Stimulated activated CD4-positive, alpha-beta T cell treated with anti-CD3 and anti-CD28 coated beads, Interleukin-2, amount 100 ng/mL, for 24 hours (primary cell): Measurements from ENCODE around the gene ELP5.

Experiments
- DNase-seq, 2 donors: peaks; one replicate each; pipeline ENCODE4 v3.0.0-alpha.2; 2020

The ELP5 gene

DNA sequence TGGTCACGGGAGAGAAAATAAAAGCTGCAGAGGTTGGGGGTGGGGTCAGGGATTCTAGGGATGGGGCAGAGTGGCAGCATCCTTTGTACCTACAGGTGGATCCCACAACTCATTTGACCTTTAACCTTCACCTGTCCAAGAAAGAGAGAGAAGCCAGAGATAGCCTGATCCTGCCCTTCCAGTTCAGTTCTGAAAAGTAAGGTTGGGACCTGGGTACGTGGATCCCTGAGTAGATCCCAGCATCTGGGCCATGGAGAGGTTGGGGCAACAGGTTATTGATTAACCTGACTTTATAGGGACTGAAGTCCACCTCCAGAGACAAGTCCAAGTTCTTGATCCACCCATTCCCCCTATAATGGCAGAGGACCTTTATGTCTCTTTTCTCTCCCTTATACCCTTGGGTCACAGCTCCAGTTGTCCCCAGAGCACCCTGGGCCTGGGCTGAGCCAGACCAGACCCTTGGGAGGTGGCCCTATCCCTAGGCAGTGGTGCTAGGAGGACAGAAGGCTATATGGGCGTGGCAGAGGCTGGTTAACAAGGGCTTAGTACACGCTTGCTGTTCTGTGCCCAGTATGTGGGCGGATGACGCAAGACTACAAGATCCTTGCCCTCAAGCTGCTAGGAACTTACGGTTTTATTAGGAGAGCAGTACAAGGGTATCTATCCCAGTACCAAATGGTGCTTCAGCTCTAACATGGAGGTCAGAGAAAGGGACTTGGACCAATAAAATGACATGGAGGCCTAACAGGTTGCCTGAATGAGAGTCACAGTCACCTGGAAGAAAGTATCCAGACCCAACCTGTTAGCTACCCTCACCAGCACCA, 6.9 kb downstream of the ELP5 start:
- no peak for DNase-seq

DNA sequence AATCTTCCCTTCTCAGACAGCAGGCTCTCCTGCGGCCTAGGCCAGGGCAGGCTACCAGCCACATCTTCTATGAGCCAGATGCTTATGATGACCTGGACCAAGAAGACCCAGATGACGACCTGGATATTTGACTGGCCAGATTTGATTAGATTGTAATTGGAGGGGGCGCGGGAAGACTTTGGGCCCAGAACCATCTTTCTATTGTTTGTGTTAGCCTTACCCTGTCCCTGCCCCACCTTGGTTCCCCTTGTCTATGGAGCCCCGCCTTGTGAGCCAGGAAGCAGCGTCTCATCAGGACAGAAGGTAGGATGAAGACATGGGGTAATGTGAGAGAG, 7.5 kb downstream of the ELP5 start:
- no peak for DNase-seq

DNA sequence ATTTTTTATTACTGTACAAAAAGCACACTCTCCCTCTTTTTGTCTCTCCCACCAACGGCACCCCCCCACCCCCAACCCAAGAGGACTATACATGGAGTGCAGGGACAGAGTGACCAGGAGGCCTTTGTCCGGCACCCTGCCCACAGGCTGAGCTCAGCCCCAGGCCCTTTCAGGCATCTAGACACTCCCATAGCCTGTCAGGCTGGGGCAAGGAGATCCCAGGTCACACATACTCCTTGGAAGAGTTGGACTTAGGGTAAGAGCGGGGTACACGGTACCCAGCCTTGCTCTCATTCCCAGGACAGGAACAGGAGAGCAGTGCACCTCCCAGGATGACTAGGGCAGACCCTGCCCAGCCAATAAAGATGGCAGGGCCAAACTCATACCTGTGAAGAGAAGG, 8.1 kb downstream of the ELP5 start:
- no peak for DNase-seq

DNA sequence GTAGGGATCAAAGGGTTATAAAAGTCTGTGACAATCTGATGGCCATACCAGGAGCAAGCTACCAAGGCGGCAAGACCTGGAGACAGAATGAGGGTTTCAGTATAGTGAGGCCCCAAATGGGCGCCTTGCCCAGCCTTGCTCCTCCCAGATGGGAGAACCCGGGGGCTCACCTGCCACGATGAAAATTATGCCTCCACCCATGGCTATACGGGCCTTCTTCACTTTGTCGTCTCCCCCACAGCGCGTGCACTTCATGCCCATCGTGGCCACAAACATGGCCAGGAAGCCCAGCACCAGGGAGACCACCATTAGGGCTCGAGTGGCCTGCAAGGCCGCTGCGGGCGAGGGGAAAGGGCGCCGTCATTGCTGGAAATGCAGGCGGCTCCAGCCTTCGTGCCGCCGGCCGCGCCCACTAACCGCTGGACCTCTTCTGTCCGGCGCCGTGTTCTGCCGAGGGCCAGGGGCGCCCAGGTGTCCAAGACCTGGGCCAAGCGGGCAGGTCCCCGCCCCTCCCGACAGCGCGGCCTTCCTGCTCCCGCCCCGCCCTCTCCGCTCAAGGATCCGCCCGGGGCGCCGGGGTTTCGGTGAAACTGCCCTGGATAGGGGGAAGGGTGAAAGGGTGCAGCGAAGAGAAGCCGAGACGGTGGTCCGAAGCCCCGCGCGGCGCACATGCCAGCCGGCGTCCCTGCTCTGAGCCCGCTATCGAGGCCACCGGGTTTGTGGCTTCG, 8.8 kb downstream of the ELP5 start:
- DNase-seq: peak in 1 of 2 donors; percentile 58

DNA sequence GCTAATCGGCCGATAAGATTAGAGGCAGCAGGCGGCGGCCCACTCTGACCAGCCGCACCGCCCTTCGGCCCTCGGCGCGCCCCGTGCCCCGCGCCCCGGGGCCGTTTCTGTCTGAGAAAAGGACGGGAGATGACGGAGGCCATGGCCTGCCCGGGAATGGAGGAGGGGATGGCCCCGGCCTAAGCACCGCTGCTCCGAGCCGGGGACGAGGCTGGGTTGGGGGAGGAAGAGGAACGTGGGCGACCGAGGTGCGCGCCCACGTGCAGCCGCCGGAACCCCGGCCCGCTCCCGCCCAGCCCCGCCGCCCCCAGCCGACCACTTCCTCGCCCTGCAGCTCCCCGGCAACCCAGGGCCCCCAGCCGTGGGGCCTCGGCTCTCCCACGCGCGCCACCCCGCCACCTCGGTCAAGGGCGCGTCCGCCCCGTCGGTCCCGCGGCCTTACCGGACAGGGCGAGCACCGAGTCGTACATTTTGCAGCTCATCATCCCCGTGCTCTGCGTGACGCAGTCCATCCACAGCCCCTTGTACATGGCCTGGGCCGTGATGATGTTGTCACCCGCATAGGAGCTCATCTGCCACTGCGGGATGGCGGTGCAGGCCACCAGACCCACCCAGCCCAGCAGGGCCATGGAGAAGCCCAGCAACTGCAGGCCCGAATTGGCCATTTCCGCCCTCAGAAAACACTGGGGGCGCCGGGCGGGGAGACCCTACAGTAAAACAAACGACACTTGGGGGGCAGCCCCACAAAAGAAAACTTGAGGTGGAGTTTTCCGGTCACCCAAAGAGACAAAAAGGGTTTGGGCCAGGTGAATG, 9.6 kb downstream of the ELP5 start:
- DNase-seq: peak in 1 of 2 donors; percentile 32

DNA sequence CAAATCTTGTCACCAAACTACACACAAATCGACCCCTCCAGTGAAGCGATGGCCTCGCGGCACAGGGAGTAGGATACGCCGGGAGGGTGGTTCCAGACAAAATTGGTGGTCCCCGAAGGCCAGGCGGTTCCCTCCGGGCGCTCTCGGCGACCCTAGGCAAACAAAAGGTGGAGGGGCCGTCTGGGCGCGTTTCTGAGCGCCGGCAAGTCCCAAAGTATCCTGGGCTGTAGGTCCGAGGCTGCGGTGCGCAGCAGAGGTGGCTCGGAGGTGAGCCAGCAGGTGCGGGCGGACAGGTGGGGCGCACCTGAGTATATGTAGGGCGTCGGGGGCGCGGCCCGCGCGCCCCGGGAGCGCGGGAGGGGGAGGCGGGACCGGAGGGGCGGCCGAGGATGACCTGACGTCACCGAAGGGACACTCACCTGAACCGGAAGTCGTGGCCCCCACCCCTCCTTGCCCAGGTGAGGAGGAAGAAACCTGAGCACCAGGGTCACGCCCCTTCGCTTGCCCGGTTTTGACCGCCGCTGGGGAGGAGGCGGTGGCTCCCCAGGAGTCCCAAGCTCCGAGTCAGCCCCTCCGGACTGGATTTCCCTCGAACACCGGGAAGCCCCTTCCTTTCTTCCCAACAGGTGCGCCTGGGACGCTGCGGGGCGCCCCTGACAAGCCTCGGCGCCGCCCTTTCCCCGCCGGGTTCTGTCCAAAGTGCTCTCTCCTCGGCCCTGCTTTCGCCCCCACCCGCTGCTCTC, 10.3 kb downstream of the ELP5 start, which contains the start of gene CLDN7:
Gene CLDN7, minus strand, starts transcription at position 287 of the 743 bp plus-strand sequence. CDS start 435 bp downstream, outside the sequence.
- DNase-seq: no peak

DNA sequence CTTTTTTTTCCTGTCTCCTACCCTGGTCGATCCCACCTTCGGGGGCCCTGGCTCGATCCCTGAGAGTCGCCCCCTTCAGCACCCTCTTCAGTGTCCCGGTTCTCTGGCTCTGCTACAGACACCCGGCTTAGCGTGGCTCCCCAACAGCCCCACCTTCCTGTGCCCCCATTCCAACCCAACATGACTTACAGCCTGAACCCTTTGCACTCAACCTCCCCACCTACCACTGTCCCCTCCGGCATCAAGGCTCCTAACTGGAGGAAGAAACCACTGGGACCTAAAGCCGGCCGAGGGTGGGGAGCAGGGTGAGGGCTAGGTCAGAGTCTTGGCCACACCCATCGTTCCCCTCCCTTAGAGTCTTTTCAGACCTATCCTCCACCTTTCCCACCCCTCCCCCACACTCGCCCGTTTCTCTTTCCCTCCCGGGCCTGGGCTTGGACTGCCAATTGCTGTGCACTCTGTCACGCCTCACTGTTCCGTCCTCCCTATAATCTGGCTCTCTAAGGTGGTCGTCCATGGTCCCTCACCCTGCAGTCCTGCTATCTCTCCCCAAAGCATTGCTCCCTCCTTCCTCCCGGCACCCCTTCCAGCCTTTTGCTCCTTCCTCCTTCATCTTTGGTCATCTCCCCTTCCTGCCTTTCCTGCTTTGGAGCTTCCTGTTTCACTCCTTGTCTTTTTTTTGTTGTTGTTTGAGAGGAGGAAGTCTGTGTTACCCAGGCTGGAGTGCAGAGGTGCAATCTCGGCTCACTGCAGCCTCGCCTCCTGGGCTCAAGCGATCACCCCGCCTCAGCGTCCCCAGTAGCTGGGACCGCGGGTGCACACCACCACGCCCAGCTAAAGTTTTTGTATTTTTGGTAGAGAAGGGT, 11.2 kb downstream of the ELP5 start:
- peak in 1 of 2 donors; percentile 37 for DNase-seq

DNA sequence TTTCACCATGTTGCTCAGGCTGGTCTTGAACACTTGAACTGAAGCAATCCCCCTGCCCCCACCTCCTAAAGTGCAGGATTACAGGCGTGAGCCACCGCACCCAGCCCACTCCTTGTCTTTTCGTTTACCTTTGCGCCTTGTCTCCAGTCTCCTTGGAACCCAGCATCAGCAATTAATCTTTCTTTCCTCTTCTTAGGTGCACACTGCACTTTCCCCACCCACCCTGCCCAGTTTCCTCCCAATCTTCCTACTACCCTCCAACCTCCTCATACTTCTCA, 11.7 kb downstream of the ELP5 start:
- no peak for DNase-seq

DNA sequence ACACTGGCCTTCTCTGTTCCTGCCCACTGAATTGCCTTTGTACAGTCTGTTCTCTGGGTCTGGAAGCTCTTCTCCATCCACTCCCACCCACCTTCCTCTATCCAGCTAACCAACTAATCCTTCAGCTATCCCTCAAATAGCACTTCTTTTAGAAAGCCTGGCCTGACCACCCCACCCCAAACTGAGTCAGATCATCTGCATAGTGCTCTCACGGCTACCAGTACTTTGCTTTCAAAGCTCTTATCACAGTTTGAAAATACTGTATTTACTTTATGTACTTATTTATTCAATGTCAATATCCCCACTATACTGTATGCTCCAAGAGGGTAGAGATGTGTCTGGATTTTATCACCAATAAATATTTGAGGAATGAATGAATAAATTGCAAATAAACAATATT, 14.8 kb downstream of the ELP5 start:
- no peak for DNase-seq

DNA sequence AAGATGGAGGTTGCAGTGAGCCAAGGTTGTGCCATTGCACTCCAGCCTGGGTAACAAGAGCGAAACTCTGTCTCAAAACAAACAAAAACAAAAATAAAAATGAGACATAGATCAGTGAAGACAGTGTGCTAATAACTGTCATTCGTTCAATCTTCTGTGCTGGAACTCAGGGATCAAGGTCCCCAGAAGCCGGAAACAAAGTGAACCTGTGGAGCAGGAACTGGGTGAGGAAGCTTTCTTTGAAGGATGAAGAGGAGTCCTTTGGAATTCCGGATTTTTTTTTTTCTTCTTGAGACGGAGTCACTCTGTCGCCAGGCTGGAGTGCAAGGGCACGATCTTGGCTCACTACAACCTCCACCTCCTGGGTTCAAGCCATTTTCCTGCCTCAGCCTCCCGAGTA, 27.4 kb downstream of the ELP5 start:
- DNase-seq: no peak

DNA sequence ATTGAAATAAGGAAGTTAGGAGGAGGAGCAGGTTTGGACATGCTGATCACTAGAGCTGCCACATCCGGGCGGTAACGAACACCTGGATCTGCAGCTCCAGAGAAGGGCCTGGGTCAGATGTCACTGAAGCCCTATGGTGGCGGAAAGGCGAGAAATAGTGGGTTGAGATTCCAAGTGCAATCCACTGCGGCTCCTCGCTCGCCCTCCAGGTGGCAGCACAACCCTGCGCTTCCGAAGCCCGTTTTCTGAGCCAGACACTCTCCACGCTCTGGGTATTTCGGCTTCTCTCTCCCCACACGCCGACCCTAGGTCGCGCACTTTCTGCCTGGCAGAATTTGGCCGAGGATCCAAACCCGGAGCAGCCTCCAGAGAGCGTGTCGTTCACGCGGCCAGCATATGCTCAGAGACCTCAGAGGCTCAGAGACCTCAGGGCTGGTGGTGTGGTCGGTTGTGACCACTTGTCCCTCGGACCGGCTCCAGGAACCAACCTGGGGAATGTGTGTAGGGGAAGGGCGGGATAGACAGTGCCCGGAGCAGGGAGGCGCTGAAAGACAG, 28.6 kb downstream of the ELP5 start:
- peak; percentile 88 to 91 for DNase-seq

DNA sequence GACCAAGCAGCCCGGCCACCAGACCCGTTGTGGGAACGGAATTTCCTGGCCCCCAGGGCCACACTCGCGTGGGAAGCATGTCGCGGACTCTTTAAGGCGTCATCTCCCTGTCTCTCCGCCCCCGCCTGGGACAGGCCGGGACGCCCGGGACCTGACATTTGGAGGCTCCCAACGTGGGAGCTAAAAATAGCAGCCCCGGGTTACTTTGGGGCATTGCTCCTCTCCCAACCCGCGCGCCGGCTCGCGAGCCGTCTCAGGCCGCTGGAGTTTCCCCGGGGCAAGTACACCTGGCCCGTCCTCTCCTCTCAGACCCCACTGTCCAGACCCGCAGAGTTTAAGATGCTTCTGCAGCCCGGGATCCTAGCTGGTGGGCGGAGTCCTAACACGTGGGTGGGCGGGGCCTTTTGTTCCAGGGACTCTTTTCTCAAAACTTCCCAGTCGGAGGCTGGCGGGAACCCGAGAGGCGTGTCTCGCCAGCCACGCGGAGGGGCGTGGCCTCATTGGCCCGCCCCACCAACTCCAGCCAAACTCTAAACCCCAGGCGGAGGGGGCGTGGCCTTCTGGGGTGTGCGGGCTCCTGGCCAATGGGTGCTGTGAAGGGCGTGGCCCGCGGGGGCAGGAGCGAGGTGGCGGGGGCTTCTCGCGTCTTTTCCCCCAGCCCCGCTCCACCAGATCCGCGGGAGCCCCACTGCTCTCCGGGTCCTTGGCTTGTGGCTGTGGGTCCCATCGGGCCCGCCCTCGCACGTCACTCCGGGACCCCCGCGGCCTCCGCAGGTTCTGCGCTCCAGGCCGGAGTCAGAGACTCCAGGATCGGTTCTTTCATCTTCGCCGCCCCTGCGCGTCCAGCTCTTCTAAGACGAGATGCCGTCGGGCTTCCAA, 29.3 kb downstream of the ELP5 start, which contains the start of gene SLC2A4:
Gene SLC2A4, plus strand, starts transcription at position 645 of the 879 bp plus-strand sequence. Its CDS starts 217 bp downstream, at position 862.
- DNase-seq: peak; percentile 91 to 96

DNA sequence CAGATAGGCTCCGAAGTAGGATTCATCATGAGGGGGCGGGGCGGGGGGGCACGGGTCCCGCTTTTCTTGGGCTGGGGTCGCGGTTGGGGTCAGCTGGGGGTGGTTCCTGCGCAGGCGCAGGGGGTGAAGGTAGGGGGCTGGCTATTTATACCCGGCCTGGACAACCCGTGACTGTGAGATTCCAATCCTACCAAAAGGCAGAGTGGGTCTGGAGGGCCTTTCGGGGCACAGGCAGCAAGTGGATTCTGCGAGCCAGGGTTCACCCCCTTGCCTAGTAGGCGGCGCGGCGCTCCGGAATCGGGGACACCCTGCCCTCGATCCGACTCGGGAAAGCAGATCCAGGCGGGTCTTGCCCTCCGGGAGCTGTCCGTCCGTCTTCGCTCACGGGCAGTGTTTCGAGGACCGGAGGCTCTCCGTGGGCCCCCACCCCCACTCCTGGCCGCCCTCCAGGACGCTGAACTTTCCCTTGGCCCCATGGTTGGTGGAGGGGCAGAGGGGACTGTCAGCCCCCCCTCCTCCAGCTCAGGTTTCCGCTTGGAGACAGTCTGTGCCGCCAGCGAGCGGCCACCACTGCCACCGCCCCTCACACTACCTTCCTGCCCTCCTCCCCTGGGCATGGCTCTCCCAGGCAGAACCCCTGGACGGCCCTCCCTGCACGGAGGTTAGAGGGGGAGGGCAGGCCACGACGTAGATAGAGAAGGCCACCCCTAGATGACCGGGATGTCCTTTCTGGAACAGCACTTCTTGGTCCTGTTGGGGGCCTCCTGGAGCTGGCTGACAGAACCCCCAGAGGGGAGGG, 30.1 kb downstream of the ELP5 start:
- no peak for DNase-seq

DNA sequence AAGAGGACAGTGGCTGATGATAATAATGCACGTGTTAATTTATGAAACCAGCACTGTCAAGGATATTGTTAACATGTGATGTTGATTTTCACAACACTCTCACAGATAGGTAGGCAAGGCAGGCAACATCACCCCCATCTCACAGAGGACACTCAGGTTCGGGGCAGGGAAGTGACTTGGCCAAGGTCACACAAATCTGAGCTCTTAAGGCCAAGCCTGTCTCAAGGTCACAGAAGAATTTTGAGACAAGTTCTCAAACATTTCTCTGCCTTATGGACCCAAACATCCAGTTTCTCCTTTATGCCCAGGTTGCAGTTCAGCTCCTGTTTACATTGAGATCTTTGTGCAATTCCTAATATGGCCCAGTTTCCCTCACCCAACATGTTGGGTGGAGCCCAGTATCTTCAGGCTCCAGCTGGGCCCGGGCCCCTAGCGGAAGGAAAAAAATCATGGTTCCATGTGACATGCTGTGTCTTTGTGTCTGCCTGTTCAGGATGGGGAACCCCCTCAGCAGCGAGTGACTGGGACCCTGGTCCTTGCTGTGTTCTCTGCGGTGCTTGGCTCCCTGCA, 30.8 kb downstream of the ELP5 start:
- DNase-seq: no peak

DNA sequence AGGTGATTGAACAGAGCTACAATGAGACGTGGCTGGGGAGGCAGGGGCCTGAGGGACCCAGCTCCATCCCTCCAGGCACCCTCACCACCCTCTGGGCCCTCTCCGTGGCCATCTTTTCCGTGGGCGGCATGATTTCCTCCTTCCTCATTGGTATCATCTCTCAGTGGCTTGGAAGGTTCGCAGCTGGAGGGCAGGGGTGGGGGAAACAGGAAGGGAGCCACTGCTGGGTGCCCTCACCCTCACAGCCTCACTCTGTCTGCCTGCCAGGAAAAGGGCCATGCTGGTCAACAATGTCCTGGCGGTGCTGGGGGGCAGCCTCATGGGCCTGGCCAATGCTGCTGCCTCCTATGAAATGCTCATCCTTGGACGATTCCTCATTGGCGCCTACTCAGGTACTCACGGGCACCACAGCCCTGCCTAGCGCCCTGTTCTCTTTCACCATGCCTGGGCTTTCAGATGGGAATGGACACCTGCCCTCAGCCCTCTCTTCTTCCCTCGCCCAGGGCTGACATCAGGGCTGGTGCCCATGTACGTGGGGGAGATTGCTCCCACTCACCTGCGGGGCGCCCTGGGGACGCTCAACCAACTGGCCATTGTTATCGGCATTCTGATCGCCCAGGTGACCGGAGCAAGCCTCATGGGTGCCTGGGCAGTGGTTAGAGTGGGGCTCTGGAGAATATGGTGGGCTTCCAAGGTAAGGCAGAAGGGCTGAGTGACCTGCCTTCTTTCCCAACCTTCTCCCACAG, 31.6 kb downstream of the ELP5 start:
- no peak for DNase-seq

DNA sequence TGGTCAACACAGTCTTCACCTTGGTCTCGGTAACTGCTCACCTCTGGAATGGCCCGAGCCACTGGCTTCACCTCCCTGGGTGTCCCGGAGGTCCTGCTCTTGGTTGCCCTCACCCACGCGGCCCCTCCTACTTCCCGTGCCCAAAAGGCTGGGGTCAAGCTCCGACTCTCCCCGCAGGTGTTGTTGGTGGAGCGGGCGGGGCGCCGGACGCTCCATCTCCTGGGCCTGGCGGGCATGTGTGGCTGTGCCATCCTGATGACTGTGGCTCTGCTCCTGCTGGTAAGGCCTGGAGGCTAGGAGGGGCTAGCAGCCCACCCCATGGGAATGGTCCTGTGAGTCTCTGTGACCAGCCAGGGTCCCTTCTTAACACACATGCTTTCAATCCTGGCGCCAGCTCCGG, 32.9 kb downstream of the ELP5 start:
- DNase-seq: no peak

DNA sequence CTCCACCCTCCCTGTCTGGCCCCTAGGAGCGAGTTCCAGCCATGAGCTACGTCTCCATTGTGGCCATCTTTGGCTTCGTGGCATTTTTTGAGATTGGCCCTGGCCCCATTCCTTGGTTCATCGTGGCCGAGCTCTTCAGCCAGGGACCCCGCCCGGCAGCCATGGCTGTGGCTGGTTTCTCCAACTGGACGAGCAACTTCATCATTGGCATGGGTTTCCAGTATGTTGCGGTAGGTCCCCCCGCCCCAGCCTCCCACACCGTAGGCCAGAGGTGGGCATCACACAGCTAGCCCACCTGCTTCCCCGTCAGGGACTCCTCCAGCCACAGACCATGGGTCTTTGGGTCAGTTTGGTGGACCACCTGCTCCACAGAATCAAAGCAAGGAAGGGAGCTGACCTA, 33.7 kb downstream of the ELP5 start:
- DNase-seq: no peak

DNA sequence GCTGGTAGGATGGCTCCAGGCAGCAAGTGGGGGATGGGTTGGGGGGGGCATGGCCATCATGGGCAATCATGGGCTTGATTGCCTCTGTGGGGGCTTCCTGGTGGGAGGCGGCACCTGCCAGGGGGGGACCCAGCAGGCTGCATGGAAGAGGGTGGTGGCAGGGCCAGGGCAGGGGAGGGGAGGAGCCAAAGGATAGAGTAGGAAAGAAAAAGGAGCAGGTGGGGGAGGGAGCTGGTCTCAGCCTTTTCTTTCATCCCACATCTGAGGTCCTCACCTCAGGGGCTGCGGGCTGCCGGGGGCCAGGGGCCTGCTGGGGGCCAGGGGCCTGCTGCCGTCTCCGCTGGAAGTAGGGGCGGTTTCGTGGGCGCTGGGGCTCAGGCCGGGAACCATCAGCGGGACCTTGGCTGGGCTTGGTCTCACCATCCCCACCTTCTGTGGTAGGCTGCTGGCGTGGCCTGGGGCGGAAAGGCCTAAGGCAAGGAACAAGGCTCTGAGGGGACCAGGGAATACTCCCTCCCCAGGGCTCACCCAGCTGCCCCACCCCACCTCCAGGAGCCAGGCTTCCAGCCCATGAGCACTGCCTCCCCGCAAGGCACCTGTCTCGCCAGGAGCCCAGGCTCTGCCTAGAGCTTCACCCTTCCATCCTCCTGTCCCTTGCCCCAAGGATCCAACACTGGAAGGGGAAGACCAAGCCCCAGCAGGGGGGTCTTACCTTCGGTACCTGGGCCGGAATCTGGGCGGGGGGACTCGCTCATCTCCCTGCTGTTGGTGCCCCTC, 37.4 kb downstream of the ELP5 start:
- DNase-seq: no peak
